Umbilical cord (tissue), 2 donors: Measurements from ENCODE around the gene CELF1. TPM values are rescaled to one million over a fixed set of nuclear protein-coding genes. Genes with fewer than 3 reads are reported as not detected.

Experiments used
- DNase-seq: peaks from one replicate; pipeline ENCODE4 v3.0.0-alpha.2; 2015; ENCODE audit warnings: low spot score
- total RNA-seq: library from RNA; depleted of rRNA; stranded (reverse); fragments of >200 nt; gene quantifications from one replicate; pipeline ENCODE4 v1.2.3, GENCODE V29; 2014; ENCODE audit warnings: low replicate concordance; ENCODE audit not compliant: insufficient read depth

CELF1 gene
- total RNA-seq = 120 TPM

DNA sequence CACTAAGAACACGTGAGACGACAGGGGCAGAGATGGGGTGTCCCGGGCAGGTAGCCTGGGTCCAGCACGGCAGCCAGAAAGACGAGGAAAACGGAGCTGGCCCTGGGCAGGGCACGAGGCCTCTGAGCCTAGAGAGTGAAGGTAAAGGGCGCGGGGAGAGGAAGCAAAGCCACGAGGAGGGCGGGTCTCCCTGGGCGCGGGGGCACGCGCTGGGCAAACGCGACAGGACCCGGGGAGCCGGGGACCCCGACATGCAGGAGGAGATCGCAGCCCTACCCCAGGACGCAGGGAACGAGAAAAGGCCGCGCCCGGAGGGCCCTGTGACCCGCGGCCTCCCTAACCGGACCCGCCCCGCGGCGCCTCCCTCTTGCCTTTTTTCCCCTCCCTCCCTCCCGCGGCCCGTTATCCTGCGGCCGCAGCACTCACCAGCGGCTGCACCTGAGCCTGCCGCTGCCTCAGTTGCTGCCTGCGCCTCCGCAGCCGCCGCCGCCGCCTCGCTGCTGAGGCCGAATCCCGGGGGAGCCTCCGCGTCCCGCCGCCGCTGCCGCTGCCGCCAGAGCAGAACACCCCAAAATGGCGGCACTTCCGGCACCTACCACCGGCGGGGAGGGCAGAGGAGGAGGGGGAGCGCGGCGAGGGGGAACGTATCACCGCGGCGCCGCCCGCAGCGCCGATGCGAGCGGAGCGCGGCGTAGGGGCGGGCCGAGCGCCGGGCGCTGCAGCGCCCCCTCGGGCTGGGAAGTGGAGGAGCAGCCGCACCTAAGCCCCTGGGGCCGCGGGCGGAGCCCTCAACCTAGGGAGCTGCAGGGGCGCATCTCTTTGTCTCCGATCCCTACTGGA is at the start of gene CELF1:
TSS of gene CELF1 (minus strand) at position 567 of the 840 bp plus-strand sequence. CDS start 53,609 bp downstream, outside the sequence.
- peak; percentile 95 for DNase-seq

DNA sequence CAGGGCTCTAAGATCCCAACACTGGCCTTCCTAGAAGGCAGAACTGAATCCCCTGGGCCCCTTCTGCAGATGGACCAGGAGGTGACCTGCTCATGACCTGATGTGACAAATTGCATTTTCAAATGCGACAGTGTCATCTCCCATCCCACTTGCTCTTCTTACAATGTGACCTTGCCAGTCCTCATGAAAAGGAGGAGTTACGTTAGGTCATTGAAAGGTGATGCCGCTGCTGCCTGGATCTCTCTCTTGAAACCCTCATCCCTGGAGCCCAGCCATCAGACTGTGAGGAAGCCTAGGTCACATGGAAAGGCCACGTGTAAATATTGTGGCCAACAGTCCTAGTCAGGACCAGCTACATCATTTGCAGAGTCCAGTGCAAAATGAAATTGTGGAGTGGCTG is 47.0 kb upstream of the CELF1 start:
- no peak for DNase-seq

DNA sequence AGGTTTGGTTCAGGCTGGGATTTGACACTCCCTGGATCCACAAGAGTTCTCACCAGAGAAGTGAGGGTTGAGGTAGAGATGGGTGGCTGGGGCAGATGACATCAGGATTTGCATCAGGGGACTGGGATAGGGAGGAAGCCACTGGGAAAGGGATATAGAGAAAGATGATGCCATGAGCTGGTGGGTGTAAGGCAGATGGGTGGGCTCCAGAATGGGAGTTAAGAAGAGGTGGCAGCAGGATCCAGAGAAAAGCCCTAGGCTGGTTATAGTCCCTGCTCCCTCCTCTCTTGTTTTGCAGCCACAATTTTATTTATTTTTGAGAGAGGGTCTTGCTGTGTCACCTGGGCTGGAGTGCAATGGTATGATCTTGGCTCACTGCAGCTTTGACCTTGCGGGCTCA is 43.0 kb upstream of the CELF1 start:
- DNase-seq = no peak

DNA sequence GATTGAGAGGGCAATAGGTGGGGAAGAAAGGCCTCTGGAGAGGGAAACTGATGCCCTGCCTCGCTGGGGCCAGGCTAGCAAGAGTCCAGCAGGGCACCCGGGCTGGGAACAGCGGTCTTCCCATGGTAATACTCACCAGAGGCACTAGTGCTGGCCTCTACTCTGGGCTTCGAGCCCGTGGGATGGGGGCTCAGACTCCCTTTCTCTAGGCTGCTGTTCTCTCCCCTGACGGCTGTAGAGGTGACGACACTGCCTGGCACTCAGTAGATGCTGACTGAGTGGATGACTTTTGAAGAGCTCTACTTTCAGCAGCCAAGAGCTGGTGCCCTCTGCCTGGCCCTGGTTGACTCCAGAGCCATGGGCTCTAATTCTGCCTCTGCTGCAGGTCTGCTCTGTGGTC is 42.1 kb upstream of the CELF1 start:
- DNase-seq = no peak

DNA sequence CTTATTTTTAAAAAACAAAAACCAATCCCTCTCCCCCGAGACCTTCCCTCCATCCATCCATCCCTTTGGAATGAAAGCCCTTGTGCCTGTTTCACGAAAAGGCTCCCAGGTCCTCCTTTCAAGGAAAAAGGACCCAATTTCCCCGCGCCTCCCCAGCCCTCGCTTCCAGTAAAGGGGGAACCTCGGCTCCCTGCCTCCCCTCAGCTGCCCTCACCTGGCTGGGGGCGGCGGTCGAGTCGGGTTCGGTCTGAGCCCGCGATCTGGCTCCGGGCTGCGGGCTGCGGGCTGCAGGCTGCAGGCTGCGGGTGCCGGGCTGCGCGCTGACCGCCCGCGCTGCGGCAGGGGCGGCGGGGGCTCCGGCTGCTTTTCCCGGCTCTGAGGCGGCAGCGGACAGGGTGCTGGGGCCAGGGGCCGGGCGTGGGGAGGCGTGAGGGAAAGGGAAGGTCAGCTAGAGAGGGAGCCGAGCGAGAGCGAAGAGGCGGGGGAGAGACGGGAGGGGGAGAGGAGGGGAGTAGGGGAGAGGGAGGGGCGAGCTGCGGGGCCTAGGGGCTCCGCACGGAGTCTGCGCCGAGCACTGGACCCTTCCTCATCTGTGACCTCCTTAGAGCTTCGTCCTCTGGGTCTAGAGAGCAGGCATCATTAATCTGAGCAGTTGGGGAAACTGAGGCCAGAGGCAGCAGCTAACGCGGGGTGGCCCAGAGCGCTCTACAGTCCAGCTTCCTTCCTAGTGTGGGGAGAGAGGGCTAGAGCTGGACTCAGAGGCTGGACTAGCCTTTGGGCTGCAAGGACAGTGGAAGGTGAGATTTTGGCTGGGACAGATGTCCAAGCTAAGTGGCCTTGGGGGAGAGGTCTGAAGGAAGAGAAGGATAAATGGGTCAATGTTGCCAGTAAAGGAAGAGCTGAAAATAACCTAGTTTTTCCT is 41.3 kb upstream of the CELF1 start, which contains the start of gene C1QTNF4:
TSS of gene C1QTNF4 (minus strand) at position 478 of the 922 bp plus-strand sequence. CDS start 3,601 bp downstream, outside the sequence.
- no peak for DNase-seq

DNA sequence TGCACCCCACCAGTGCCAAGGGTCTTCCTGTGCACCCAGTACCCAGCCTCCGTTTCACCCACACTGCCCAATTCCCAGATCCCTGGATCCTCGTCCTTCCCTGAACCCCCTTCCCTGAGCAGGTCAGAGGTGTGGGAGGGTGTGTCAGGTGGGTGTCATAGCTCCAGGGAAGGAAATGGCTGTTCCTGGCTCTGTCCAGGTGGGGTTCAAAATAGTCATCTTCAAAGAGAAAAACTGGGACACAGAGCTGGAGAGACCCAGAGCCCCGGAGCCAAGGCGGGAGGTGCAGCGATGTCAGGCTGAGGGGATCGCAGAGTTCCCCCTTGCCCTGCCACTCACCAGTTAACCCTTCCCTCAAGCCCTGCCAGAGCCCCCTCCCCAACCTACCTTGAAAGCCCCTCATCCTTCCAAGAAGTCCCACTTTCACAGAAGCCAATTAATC is 40.6 kb upstream of the CELF1 start:
- no peak for DNase-seq

DNA sequence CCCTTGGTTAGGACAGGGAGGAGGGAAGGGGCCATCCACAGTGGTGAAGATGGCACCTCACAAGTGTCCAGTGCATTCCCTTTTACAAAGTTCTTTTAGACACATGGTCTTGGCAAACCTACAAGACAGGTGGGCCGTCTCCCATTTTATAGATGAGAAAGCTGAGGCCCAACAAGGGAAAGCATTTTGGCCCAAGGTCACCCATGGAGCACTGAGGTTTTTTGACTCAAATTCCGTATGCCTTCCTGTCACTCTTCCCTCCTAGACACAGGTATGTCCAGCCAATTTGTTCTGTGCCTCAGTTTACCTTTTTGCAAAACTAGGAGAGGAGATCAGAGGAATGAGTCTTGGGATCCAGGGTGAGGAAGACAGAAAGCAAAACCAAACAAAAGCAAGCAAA is 40.0 kb upstream of the CELF1 start:
- no peak for DNase-seq

DNA sequence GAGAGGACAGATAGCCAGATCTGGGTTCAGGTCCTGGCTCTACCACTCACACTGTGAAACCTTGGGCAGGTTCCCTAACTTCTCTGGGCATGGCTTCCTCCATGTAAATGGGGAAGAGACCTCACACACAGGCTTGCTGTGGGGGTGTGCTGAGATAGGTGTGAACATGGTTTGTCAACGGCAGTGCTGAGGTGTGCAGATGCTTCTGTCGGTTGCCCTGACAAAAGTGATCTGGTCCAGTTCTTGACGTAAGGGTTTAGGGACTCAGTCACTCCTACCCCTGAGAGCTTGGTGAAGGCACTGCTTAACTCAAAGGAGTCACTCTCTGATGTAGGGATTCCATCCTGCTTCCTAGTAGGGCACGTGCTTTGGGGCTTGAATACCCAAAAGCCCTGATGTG is 39.3 kb upstream of the CELF1 start:
- no peak for DNase-seq

DNA sequence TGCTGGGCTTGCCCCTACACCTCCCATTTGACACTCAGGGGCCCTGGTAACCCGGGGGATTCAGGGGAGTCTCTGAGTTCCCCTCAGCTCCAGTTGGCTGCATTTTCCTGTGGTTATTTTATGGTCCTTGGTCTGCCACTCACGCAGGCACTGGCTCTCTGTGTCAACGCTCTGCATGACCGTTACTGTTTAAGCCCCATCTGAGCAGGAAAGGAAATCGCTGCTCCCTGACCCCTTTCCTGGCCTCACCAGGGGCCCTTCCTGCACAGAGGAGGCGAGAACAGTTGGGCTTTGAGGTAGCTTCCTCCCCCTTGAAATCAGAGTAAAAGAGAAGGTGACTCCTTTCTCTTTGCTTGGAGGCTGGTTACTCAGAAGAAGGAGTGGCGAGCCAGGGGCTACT is 38.8 kb upstream of the CELF1 start:
- no peak for DNase-seq

DNA sequence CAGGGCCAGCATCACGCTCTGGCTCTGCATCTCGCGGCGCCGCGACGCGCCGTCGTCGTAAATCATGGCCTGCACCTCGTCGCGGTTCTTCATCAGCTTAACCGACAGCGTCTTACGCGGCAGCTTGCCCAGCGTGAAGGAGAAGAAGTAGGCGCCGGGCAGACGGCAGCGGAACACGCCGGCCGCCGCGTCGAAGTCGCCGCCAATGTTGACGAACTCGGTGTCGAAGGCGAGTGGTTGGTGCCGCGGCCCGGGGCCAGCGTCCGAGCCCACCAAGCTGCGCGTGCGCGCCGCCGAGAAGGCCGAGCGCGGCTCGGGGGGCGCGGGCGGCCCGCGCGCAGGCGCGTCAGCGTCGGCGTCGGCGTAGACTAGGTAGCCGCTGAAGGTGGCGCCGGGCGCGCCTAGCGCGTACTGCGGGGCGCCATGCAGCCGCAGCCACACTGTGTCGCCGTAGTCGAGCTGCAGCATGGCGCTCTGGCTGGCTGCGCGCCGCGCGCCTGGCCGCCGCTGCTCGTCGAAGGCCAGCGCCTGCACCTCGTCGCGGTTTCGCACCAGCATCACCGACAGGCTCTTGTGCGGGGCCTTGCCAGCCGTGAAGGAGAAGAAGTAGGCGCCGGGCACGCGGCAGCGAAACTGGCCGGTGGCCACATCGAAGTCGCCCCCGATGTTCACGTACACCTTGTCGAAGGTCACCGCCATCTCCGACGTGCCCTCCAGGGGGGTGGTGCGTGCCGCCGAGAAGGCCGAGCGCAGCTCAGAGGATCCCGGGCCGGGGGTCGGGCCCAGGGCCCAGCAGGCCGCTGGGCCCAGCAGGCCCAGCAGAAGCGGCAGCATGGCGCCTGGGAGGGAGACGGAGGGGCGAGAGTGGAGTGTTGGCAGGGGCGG is 37.3 kb upstream of the CELF1 start:
- peak; percentile 52 for DNase-seq

DNA sequence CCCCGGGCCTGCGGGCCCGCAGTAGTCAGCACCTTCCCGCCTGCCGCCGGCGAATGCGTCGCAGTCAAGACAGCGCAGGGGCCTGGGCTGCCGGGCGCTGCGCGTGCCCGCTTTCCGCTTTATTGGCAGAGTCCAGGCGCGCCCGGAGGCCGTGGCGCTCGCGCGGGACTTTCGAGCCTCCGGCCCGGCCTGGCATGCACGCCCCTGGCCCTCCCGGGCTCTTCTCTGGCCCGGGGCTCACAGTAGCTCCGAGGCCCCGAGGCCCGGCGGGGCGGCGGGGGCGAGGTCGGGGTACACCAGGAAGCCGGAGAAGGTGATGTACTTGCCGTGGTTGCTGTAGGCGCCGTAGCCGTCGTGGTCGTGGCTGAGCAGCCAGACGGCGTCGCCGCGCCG is 36.6 kb upstream of the CELF1 start:
- DNase-seq = peak; percentile 23

DNA sequence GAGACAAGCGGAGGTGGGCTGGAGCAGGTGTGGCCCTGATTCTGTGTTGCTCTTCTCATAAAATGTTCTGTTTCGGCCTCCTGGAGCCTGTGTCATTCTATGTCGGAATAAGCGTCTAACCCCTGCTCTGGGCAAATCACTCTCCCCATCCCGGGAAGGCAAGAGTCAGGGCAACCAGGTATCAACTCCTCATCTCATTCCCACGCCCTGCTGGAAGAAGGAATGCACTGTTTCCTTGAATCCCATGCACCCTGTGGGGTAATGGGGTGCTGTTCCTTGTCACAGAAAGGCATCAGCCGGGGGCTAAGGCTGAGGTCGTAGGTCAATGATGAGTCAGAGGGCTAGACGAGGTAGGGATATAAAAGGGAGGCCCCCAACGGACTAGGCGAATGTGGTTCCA is 36.2 kb upstream of the CELF1 start:
- no peak for DNase-seq

DNA sequence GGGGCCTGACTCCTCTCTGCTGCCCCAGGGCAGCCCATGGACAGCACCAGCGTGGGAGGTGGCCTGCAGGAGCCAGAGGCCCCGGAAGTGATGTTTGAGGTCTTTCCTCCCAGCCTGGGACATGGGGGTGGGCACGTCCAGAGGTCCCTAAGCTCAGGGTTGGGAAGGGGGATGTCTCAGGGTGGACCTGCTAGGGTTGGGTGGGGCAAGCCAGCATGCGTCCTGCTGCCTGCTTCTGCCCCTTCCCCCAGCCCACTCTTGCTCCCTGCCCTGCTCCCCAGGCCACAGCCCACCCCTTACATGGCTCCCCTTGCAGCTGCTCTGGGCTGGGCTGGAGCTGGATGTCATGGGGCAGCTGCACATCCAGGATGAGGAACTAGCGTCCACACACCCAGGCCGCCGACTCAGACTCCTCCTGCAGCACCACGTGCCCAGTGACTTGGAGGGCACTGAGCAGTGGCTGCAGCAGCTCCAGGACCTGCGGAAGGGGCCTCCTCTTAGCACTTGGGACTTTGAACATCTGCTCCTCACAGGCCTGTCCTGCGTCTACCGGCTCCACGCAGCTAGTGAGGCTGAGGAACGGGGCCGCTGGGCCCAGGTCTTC is 34.9 kb upstream of the CELF1 start:
- DNase-seq = peak; percentile 29

DNA sequence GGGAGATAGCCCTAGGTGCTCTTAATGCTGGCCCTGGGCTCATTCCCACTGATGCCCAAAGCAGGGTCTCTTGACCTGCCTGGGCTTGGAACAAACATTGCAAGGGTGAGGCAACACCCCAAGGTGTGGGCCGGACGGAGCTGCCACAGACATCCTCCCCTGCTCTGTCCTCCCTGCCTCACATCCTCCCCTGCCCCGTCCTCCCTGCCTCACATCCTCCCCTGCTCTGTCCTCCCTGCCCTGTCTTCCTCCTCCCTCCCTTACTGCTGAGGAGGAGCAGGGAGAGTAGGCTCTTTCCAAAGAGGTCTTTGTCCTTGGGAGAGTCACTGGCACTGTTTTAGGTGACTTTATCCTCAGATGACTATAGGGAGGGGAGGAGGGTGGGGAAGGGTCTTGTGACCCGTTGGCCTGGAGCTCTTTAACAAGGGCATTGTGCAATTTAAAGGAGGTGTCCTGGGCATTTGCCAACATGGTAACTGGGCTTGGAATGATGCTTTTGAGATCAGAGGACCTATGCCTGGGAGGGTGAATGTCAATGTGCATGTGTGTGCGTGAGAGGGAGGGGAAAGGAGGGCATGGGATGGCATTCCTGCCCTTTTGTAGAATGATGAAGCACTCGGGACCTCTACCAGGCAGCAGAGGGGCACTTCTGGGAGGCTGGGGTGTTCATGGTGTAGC is 34.2 kb upstream of the CELF1 start:
- DNase-seq = no peak

DNA sequence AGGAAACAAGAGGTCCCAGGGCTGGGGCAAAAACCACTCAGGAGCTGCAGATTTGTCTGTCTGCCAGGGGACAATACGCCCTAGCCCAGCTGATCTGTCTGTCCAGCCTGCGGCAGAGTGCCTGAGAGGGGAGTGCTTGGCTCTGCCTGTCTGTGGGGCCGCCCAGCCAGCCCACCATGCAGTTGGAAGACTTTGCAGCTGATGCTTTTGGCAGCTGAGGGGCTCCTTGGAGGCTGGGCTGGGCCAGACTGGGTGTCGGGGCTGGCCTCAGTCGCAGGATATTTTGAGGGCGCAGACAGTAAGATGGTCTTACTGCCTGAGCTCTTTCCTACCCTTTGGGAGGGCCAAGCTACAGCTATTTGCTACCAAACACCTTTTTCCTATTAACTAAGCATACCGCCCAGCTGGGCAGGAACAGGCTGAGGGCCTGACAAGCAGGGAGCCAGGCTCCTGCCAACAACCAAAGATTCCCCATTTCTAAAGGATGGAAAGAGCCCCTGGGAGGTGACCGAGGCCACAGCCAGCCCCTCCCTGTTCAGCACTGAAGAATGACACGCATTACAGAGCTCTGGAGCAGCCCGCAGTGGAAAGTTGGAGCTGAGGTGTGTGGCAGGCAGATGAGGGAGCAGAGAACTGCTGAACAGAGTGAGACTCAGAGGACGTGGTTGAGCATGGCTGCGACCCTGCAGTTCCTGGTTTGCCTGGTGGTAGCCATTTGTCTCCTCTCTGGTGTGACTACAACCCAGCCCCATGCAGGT is 33.3 kb upstream of the CELF1 start, which contains the start of gene FAM180B:
TSS of gene FAM180B (plus strand) at position 581 of the 758 bp plus-strand sequence. CDS start at position 672, 91 bp downstream.
- DNase-seq = no peak

DNA sequence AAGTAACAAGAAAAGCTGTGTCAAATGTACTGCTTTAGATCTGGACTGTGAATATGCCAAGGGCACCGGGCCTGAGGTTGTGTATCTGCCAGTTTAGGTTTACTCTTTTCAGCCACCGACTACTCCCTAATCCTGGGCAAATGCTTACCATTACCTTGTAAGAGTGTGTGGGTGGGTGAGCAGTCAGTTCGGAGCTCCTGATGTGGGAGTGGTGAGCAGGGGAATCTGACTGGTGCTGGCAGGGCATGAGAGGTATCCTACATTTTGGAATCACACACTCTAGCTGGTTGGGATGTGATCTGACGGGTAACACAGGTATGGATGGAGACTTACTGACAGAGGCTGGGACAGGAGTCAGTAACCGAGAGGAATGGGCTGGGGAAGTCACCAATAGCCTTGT is 30.9 kb upstream of the CELF1 start:
- DNase-seq = no peak

DNA sequence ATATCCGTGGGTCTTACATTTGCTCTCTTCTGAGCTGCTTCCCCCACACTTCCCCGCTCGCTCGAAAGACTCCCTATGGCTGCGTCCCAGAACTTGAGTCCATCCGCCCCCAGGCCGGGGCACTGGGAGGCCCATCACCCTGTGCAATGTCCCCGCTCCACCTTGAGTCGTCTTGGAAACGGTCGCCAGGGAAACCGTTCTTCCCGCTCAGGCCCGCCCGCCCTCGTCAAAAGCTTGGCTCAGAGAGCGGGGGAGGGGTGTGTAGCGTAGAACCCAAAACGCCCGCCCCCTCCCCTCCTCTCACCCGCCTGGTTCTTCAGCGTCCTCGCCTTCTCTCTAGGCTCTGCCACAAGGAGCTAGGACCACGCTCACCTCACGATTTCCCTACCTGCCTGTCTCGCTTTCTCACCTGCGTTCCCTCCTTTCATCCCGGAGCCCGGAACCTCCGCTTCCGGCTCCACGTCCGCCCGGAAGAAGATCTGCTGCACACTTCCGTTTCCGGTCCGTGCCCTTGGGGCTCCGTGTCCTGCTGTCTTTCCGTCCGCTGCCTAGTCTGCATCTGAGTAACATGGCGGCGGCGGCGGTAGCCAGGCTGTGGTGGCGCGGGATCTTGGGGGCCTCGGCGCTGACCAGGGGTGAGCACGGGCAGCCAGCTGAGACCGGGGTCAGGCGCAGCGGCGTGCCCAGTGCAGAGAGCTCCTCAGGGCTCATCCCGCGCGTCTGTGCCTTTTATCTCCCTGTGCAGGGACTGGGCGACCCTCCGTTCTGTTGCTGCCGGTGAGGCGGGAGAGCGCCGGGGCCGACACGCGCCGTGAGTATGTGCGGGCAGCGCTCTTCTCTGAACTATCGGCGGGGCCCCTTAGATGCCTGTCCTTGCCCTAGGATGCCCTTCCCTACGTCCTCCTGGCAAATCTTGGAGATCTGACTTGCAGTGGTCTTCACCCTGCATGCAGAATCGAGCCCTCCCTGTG is 25.9 kb upstream of the CELF1 start, which contains the start of the genes KBTBD4 and NDUFS3:
TSS of gene KBTBD4 (minus strand) at position 447 of the 971 bp plus-strand sequence. CDS start at position 428, 19 bp downstream.
TSS of gene NDUFS3 (plus strand) at position 551 of the 971 bp plus-strand sequence. CDS start at position 569, 18 bp downstream.
- DNase-seq = peak; percentile 97
